Esophagus squamous epithelium (tissue), 5 donors: Measurements from ENCODE around the gene GABRG3. TPM values are rescaled to one million over a fixed set of nuclear protein-coding genes. Genes with fewer than 3 reads are reported as not detected.

Source experiments
- DNase-seq: peaks from one replicate; lab custom pipeline; 2025; lab: John Stamatoyannopoulos, UW
- H3K27ac ChIP-seq, 4 donors: fragments of 200-600 bp; sonication (generic); one replicate each; pipeline ENCODE4 v1.5.1; 2016 to 2019; ENCODE audit warnings: mild to moderate bottlenecking in 1 of 4
- H3K27me3 ChIP-seq, 4 donors: fragments of 200-600 bp; sonication (generic); 1 replicate in 3 of 4; 2 replicates in 1 of 4; pipeline versions ENCODE4 v1.5.1 to v1.6.0; 2017 to 2021; ENCODE audit warnings: antibody characterized with exemption in 1 of 4
- H3K36me3 ChIP-seq, 3 donors: fragments of 200-600 bp; sonication (generic); one replicate each; pipeline ENCODE4 v1.5.1; 2016 to 2019
- H3K4me1 ChIP-seq, 3 donors: fragments of 200-600 bp; sonication (generic); one replicate each; pipeline ENCODE4 v1.5.1; 2017 to 2019
- H3K4me3 ChIP-seq, 4 donors: fragments of 200-600 bp; sonication (generic); 1 replicate in 3 of 4; 2 replicates in 1 of 4; pipeline ENCODE4 v1.5.1; 2016 to 2019; ENCODE audit warnings: mild to moderate bottlenecking in 2 of 4, moderate library complexity in 1 of 4
- H3K9me3 ChIP-seq, 3 donors: fragments of 200-600 bp; sonication (generic); one replicate each; pipeline ENCODE4 v1.5.1; 2016 to 2019
- POLR2A ChIP-seq, 4 donors: fragments of 450-650 bp; IDR thresholded peaks; one replicate each; pipeline ENCODE4 v1.6.1; 2017; ENCODE audit warnings: antibody characterized with exemption in 4 of 4, mild to moderate bottlenecking in 4 of 4, moderate library complexity in 3 of 4
- WGBS, 2 donors: methylation state at CpG; one replicate each; pipeline ENCODE4 v1.1.5; 2018; 5-methylcytosine and 5-hydroxymethylcytosine counted together
- intact Hi-C: fragments of 100-400 bp; cut with DNase I; formaldehyde crosslinking; loops from one replicate; pipeline ENCODE4 v1.15.0; 2022
- total RNA-seq, 4 donors: library from RNA; depleted of rRNA; stranded (reverse); fragments of >200 nt; gene quantifications; one replicate each; pipeline ENCODE4 v1.1.0, GENCODE V29; 2016
- TF ChIP-seq, protein P1 (sequence below), 6 experiments: fragments of 450-650 bp in 4 of 6; fragments of 200-600 bp in 2 of 6; sonication (generic) in 2 of 6; IDR thresholded peaks; one replicate each; pipeline ENCODE4 v1.5.1; 2016 to 2019; ENCODE audit warnings: antibody characterized with exemption in 6 of 6, mild to moderate bottlenecking in 4 of 6, moderate library complexity in 4 of 6
- donor health status: DM: yes; HTN: yes; CAD: no.

Gene GABRG3
- total RNA-seq, 4 donors from 2014 or later: 0.04 to 0.08 TPM; not detected in 2

DNA sequence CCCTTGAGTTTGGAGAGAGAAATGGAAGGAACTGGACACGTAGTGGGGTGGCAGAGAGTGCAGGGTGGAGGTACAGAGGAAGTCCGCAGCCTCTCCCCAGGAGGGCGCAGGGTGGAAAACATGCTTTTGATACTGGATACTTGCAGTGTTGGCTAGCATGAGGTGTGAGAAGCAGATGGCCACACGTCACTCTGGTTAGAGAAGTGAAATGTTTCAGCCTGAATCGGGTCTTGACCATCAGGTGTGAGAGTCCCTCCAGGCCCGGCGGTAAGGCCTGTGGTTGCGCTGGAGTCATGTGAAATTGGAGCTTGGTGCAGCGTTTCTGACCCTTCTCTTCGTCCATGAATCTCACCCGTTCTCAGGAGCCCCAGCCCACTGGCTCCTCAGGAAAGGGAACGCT, 93.1 kb downstream of the GABRG3 start:
- no peak overlapping the region for H3K27ac ChIP-seq
- H3K36me3 ChIP-seq: no peaks in the 10 kb centered on the region
- no peak overlapping the region for H3K4me3 ChIP-seq
- no peaks in the 10 kb centered on the region for H3K27me3 ChIP-seq
- intact Hi-C loops: no loop called here
- H3K9me3 ChIP-seq: peaks cover 0 to 14% (median 8%) of the 10 kb centered on the region in 3 donors
- TF ChIP-seq POLR2A (IDR thresholded peaks at IDR 0.05): no peak
- TF ChIP-seq, protein P1, sequence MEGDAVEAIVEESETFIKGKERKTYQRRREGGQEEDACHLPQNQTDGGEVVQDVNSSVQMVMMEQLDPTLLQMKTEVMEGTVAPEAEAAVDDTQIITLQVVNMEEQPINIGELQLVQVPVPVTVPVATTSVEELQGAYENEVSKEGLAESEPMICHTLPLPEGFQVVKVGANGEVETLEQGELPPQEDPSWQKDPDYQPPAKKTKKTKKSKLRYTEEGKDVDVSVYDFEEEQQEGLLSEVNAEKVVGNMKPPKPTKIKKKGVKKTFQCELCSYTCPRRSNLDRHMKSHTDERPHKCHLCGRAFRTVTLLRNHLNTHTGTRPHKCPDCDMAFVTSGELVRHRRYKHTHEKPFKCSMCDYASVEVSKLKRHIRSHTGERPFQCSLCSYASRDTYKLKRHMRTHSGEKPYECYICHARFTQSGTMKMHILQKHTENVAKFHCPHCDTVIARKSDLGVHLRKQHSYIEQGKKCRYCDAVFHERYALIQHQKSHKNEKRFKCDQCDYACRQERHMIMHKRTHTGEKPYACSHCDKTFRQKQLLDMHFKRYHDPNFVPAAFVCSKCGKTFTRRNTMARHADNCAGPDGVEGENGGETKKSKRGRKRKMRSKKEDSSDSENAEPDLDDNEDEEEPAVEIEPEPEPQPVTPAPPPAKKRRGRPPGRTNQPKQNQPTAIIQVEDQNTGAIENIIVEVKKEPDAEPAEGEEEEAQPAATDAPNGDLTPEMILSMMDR (IDR thresholded peaks at IDR 0.05): no peak
- no peak for DNase-seq
- WGBS, 2 donors: 82 to 94% methylated on average over 9 to 10 of the region's 12 CpGs
- H3K4me1 ChIP-seq: no peaks in the 10 kb centered on the region

DNA sequence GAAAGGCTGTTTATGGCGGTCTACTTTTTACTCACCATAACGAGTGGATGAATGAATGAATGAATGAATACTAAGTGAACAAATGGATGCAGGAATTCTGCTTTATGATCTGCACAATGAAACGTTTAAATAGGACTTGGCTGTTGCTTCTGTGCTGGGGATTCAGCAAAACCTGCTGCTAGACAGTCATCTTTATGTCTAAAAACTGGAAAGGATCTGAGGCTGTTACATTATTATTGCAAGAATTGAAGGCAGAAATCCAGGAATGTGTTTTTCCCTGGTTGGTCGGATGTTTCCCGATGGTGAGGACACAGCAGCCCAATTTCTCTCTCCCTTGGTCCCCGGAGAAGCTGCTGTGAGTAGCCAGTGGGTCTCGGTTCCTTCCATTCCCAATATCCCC, 94.2 kb downstream of the GABRG3 start:
- TF ChIP-seq, protein P1 (IDR thresholded peaks at IDR 0.05): no peak
- no peak for TF ChIP-seq POLR2A (IDR thresholded peaks at IDR 0.05)
- DNase-seq: no peak
- H3K27me3 ChIP-seq: no peaks in the 10 kb centered on the region
- H3K9me3 ChIP-seq: peaks cover 0 to 14% (median 8%) of the 10 kb centered on the region in 3 donors
- H3K4me1 ChIP-seq: no peaks in the 10 kb centered on the region
- H3K27ac ChIP-seq: no peak overlapping the region
- WGBS, 2 donors: 67 to 81% methylated on average over 7 of the region's 7 CpGs
- H3K4me3 ChIP-seq: no peak overlapping the region
- intact Hi-C loops: no loop called here
- H3K36me3 ChIP-seq: no peaks in the 10 kb centered on the region

DNA sequence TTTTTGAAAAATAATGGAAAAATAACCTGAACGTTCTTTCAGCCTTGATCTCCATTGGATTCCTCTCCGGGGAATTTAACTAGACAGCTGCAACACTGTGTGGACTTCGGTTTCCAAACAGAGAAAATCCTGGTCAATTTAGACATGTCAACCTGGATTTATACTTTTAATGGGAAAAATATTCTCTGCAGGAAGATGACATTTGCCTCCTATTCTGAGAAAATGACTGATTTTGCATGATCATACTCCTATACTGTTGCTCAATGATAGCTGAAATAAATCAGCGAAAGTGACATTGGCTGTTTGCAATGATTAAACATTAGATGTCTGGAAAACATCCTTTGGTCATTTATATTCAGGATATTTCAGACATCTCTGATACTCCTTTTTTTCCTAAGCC, 94.8 kb downstream of the GABRG3 start:
- Histone ChIP-seq H3K4me3 (no peak overlapping the region), H3K27ac (no peak overlapping the region), H3K4me1 (no peaks in the 10 kb centered on the region), H3K27me3 (no peaks in the 10 kb centered on the region), H3K9me3 (peaks cover 0 to 14% (median 8%) of the 10 kb centered on the region in 3 donors), H3K36me3 (no peaks in the 10 kb centered on the region)
- TF ChIP-seq, protein P1 (IDR thresholded peaks at IDR 0.05): no peak
- TF ChIP-seq POLR2A (IDR thresholded peaks at IDR 0.05): no peak
- intact Hi-C loops: no loop called here
- no peak for DNase-seq
- 72 to 81% methylated on average over 4 of the region's 4 CpGs for WGBS, 2 donors

DNA sequence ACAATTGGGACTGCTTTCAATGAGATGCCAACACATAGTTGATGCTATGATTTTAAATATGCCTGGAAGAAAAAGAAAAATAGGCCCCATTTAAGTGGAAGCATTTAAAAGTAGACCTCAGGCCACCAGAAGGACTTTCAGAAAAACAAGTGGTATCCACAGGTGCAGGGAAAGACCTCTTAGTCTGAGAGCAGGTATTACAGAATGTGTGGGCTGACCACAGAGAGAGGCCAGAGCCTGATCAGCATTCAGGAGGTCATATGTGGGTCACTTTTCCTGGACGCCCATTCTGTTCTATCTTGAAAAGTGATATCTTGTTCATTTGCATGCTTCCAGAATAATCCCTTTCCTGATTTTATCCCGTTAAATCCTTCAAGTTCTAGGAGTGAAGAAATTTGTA, 95.5 kb downstream of the GABRG3 start:
- 60 to 81% methylated on average over 2 of the region's 2 CpGs for WGBS, 2 donors
- intact Hi-C loops: no loop called here

DNA sequence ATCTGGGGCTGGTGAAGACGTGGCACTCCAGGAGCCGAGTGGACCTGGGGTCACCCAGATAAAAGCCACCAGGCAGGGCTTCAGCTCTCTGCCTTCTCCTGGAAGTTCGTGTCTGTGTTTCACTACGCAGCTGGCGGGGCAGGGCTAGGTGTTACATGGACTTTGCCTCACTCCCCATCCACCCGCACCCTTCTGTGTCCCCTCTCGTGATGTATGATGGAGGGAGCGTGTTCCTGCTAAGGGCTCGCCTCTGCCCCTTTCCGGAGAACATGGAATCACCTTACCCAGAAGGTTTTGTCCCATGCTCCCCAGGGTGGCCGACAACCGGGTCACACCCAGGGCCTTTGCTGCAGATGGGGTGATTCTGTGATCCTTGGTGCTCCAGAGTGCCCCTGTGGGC, 96.2 kb downstream of the GABRG3 start:
- TF ChIP-seq POLR2A (IDR thresholded peaks at IDR 0.05): no peak
- TF ChIP-seq, protein P1 (IDR thresholded peaks at IDR 0.05): no peak
- H3K4me1 ChIP-seq: no peaks in the 10 kb centered on the region
- no peaks in the 10 kb centered on the region for H3K36me3 ChIP-seq
- 84 to 95% methylated on average over 3 to 7 of the region's 12 CpGs for WGBS, 2 donors
- intact Hi-C loops: no loop called here
- no peak overlapping the region for H3K27ac ChIP-seq
- no peak for DNase-seq
- H3K27me3 ChIP-seq: no peaks in the 10 kb centered on the region
- H3K9me3 ChIP-seq: peaks cover 0 to 14% (median 8%) of the 10 kb centered on the region in 3 donors
- H3K4me3 ChIP-seq: no peak overlapping the region

More for the DNA sequence above, 95.5 kb downstream of the GABRG3 start:
- Histone ChIP-seq H3K9me3 (peaks cover 0 to 14% (median 8%) of the 10 kb centered on the region in 3 donors), H3K27me3 (no peaks in the 10 kb centered on the region), H3K4me3 (no peak overlapping the region), H3K4me1 (no peaks in the 10 kb centered on the region), H3K36me3 (no peaks in the 10 kb centered on the region), H3K27ac (no peak overlapping the region)
- no peak for TF ChIP-seq POLR2A (IDR thresholded peaks at IDR 0.05)
- TF ChIP-seq, protein P1 (IDR thresholded peaks at IDR 0.05): no peak
- DNase-seq: no peak
